GM12878 (cell line): Measurements from ENCODE around the gene PRRT3. TPM values are rescaled to one million over a fixed set of nuclear protein-coding genes. Genes with fewer than 3 reads are reported as not detected.

Experiments used
- ATAC-seq: fragments of 200-7000 bp; cut with Tn5 transposase; 3 replicates; pipeline ENCODE4 v1.9.1; 2020; ENCODE audit warnings: mild to moderate bottlenecking, moderate library complexity
- BruUV-seq: library from RNA; stranded (reverse); fragments of 400-500 nt; replicated peaks from 2 replicates; lab custom pipeline; 2021; lab: Mats Ljungman, UMichigan
- CTCF ChIA-PET: fragments of 300-600 bp; sonication (Branson Sonifier 250); formaldehyde crosslinking; extraction: SDS; loops from one replicate; lab custom pipeline; 2021; ENCODE audit warnings: inconsistent platforms; lab: Yijun Ruan, JAX
- POLR2A ChIA-PET: fragments of 350-600 bp; formaldehyde crosslinking; extraction: SDS; loops from one replicate; lab custom pipeline; 2021; ENCODE audit warnings: inconsistent platforms; lab: Charles Lee
- RAD21 ChIA-PET: fragments of 300-600 bp; sonication (Branson Sonifier 250); formaldehyde crosslinking; loops from one replicate; lab custom pipeline; 2023; ENCODE audit warnings: antibody characterized with exemption; ENCODE audit not compliant: unreplicated experiment; lab: Charles Lee
- SMC1A ChIA-PET: fragments of 300-600 bp; sonication (Branson Sonifier 250); formaldehyde crosslinking; loops from one replicate; lab custom pipeline; 2023; ENCODE audit not compliant: unreplicated experiment, uncharacterized antibody; lab: Charles Lee
- DNase-seq: peaks from one replicate; pipeline ENCODE4 v3.0.0-alpha.2; 2011; ENCODE audit warnings: low read depth, low spot score
- FAIRE-seq: peaks from 3 replicates; lab custom pipeline; 2011; peaks lifted over from hg19 to GRCh38; lab: Jason Lieb, UNC
- H2AFZ ChIP-seq: 2 replicates; pipeline ENCODE4 v1.6.0; 2011; ENCODE audit warnings: low read depth, low read length, control low read depth; ENCODE audit not compliant: control insufficient read depth
- H3K27ac ChIP-seq: 2 replicates; pipeline ENCODE4 v1.5.1; 2011; ENCODE audit warnings: control low read depth; ENCODE audit not compliant: control insufficient read depth, insufficient read depth
- H3K27me3 ChIP-seq, 2 experiments: replicated peaks in 1 of 2; 2 replicates each; pipeline versions ENCODE4 v1.6.0 to v1.6.1; 2011; ENCODE audit warnings: low read length in 1 of 2; ENCODE audit not compliant: control insufficient read depth in 2 of 2, insufficient read depth in 2 of 2
- H3K36me3 ChIP-seq, 2 experiments: 2 replicates each; pipeline ENCODE4 v1.5.1; 2011; ENCODE audit warnings: low read length in 1 of 2; ENCODE audit not compliant: control insufficient read depth in 2 of 2, insufficient read depth in 2 of 2
- H3K4me1 ChIP-seq: 2 replicates; pipeline ENCODE4 v1.6.1; 2011; ENCODE audit warnings: mild to moderate bottlenecking, low read length, moderate library complexity, mixed read lengths; ENCODE audit not compliant: control insufficient read depth, insufficient read depth
- H3K4me2 ChIP-seq: 2 replicates; pipeline ENCODE4 v1.6.0; 2011; ENCODE audit warnings: control low read depth; ENCODE audit not compliant: control insufficient read depth, insufficient read depth
- H3K4me3 ChIP-seq: fragments of 200-600 bp; sonication (generic); 2 replicates; pipeline ENCODE4 v1.5.1; 2016
- H3K79me2 ChIP-seq: 2 replicates; pipeline ENCODE4 v1.6.0; 2011; ENCODE audit warnings: low read length; ENCODE audit not compliant: control insufficient read depth, insufficient read depth
- H3K9ac ChIP-seq: 2 replicates; pipeline ENCODE4 v1.8.0; 2011; ENCODE audit warnings: low read length, control low read depth, mixed read lengths; ENCODE audit not compliant: control insufficient read depth, insufficient read depth
- H3K9me3 ChIP-seq: replicated peaks from 3 replicates; pipeline ENCODE4 v1.5.1; 2011; ENCODE audit warnings: mild to moderate bottlenecking, low read length; ENCODE audit not compliant: control insufficient read depth, insufficient read depth
- H4K20me1 ChIP-seq: 2 replicates; pipeline ENCODE4 v1.6.0; 2011; ENCODE audit not compliant: control insufficient read depth, insufficient read depth
- CREB1 ChIP-seq: IDR thresholded peaks from 2 replicates; pipeline ENCODE4 v1.6.1; 2012; ENCODE audit warnings: low read depth, mild to moderate bottlenecking, inconsistent platforms
- EZH2 ChIP-seq: IDR thresholded peaks from 2 replicates; pipeline ENCODE4 v1.6.1; 2012; ENCODE audit warnings: low read depth, mild to moderate bottlenecking, control low read depth, inconsistent platforms, low read length, borderline replicate concordance; ENCODE audit not compliant: control insufficient read depth
- RAD21 ChIP-seq: IDR thresholded peaks from 2 replicates; pipeline ENCODE4 v1.6.1; 2011; ENCODE audit warnings: mild to moderate bottlenecking, low read depth, low read length, moderate library complexity; ENCODE audit not compliant: insufficient read depth
- RAD51 ChIP-seq: fragments of 450-650 bp; IDR thresholded peaks from 2 replicates; pipeline ENCODE4 v1.6.1; 2016; ENCODE audit warnings: moderate library complexity, mild to moderate bottlenecking, inconsistent platforms
- SIN3A ChIP-seq: IDR thresholded peaks from 2 replicates; pipeline ENCODE4 v1.6.1; 2012; ENCODE audit warnings: low read depth, low read length, improper control_type of control experiment
- SMC3 ChIP-seq: IDR thresholded peaks from 2 replicates; pipeline ENCODE4 v1.6.1; 2011; ENCODE audit warnings: low read length, improper control_type of control experiment, borderline replicate concordance
- WGBS: methylation state at CpG from one replicate; pipeline ENCODE4 v1.1.6; 2016; ENCODE audit warnings: low lambda C conversion rate; ENCODE audit not compliant: insufficient replicate concordance, insufficient coverage; ENCODE audit errors: missing lambda C conversion rate; 5-methylcytosine and 5-hydroxymethylcytosine counted together
- in situ Hi-C: fragments of 300-500 bp; cut with MboI; formaldehyde crosslinking; loops from 9 replicates; pipeline ENCODE4 v1.14.3; 2018; ENCODE audit warnings: mixed read lengths
- intact Hi-C: fragments of 100-400 bp; cut with micrococcal nuclease; formaldehyde crosslinking; loops from one replicate; pipeline ENCODE4 v1.14.2; 2022; ENCODE audit not compliant: unreplicated experiment
- polyA plus RNA-seq, 11 experiments: library from polyadenylated mRNA; depleted of rRNA in 4 of 11; unstranded in 6 of 11; stranded (reverse) in 5 of 11; fragments of >200 nt; fragmentation: Nextera tagmentation in 4 of 11; fragmentation: Illumina TruSeq in 1 of 11; extraction: Ambion mirVana in 4 of 11; extraction: Trizol in 1 of 11; gene quantifications; 1 replicate in 1 of 11; 2 replicates in 10 of 11; pipeline versions ENCODE4 v1.2.1 to v1.2.3, GENCODE V29; 2011 to 2016; ENCODE audit warnings: inconsistent platforms in 2 of 11, missing spikeins in 2 of 11, low read depth in 1 of 11
- total RNA-seq, 4 experiments: library from RNA; depleted of rRNA in 3 of 4; stranded (reverse); fragments of >200 nt in 3 of 4; fragmentation: Illumina TruSeq in 1 of 4; extraction: Trizol in 1 of 4; gene quantifications; 2 replicates each; pipeline versions ENCODE4 v1.2.1 to v1.2.3, GENCODE V29; 2013 to 2021
- TF ChIP-seq, protein P1 (sequence below), 3 experiments: IDR thresholded peaks in 2 of 3; conservative IDR thresholded peaks in 1 of 3; 2 replicates each; pipeline ENCODE4 v1.5.1; 2011; ENCODE audit warnings: low read depth in 3 of 3, low read length in 3 of 3, mild to moderate bottlenecking in 3 of 3, control low read depth in 2 of 3, moderate library complexity in 2 of 3, inconsistent platforms in 1 of 3, mixed read lengths in 1 of 3; ENCODE audit not compliant: control insufficient read depth in 2 of 3, insufficient read depth in 1 of 3; ENCODE audit errors: extremely low read depth in 1 of 3

Gene PRRT3
- total and polyA plus RNA-seq, 10 of the 15 experiments (the other 5 are each of a cell fraction or from before 2014, with no cell fraction given), result 0.53 to 18.0 (median 7.1) TPM

- H3K27ac ChIP-seq, result no peak overlapping the region
- no peak for DNase-seq
- ChIA-PET RAD21 (interaction anchor here (0.8 to 5.2 kb wide), 15 partner anchors 20 to 427 kb away, joined by 3 to 51 read pairs (median 5); partner anchors contain the start of genes CIDEC, JAGN1, PRRT3 and RPUSD3), POLR2A (interaction anchor here (0.6 to 1.5 kb wide), 6 partner anchors 19 to 391 kb away, joined by 3 to 4 read pairs (median 3); partner anchors contain the start of gene SEC13), SMC1A (interaction anchor here (0.7 to 3.8 kb wide), 22 partner anchors 14 to 577 kb away, joined by 3 to 20 read pairs (median 4); partner anchors contain the start of genes JAGN1, PRRT3 and SEC13), CTCF (interaction anchor here (0.9 to 5.0 kb wide), 30 partner anchors 10 to 578 kb away, joined by 3 to 45 read pairs (median 6); partner anchors contain the start of genes ARPC4, CIDEC, EMC3 and FANCD2)
- in situ Hi-C loops, result no loop called here
- no peak overlapping the region for H2AFZ ChIP-seq
- TF ChIP-seq RAD21 (peak; percentile 40), CREB1 (no peak), SIN3A (no peak), SMC3 (peak; percentile 21; the same call in 1 of the 2 replicates), EZH2 (no peak), RAD51 (no peak)
- TF ChIP-seq, protein P1, sequence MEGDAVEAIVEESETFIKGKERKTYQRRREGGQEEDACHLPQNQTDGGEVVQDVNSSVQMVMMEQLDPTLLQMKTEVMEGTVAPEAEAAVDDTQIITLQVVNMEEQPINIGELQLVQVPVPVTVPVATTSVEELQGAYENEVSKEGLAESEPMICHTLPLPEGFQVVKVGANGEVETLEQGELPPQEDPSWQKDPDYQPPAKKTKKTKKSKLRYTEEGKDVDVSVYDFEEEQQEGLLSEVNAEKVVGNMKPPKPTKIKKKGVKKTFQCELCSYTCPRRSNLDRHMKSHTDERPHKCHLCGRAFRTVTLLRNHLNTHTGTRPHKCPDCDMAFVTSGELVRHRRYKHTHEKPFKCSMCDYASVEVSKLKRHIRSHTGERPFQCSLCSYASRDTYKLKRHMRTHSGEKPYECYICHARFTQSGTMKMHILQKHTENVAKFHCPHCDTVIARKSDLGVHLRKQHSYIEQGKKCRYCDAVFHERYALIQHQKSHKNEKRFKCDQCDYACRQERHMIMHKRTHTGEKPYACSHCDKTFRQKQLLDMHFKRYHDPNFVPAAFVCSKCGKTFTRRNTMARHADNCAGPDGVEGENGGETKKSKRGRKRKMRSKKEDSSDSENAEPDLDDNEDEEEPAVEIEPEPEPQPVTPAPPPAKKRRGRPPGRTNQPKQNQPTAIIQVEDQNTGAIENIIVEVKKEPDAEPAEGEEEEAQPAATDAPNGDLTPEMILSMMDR (IDR thresholded peaks at IDR 0.05 in 2 of 3, conservative IDR thresholded peaks at IDR 0.05 in 1 of 3; ENCODE audit: control insufficient read depth in 2 of 3, extremely low read depth in 1 of 3, insufficient read depth in 1 of 3, low read depth in 3 of 3, low read length in 3 of 3), result peak in 2 of 3 experiments; percentile 41 to 42; a peak in 4 of 6 replicates
- intact Hi-C loops, result loop anchor here (5.0 to 10.0 kb wide), 3 partner anchors 89 to 394 kb away; partner anchors contain the start of genes ARPC4, RPUSD3, SEC13 and TADA3
- BruUV-seq, result no TSS peak
- no peak overlapping the region for H3K4me2 ChIP-seq
- no peak for ATAC-seq
- 79% methylated on average over 4 of the region's 4 CpGs for WGBS
- peaks cover 9% of the 10 kb centered on the region for H3K4me1 ChIP-seq
- H3K79me2 ChIP-seq, result peaks cover 17% of the 10 kb centered on the region
- no peaks in the 10 kb centered on the region for H3K36me3 ChIP-seq
- no peak overlapping the region for H3K9ac ChIP-seq
- H3K9me3 ChIP-seq, result no peaks in the 10 kb centered on the region
- no peak for FAIRE-seq
- no peaks in the 10 kb centered on the region for H4K20me1 ChIP-seq
- H3K4me3 ChIP-seq, result no peak overlapping the region
- H3K27me3 ChIP-seq, result no peaks in the 10 kb centered on the region
These were observed 21.3 kb downstream of the PRRT3 start for GRCh38 chr3:9930804-9931418.
